GM23338 (cell line): ENCODE measurements around the gene MLH1. TPM values are rescaled to one million over a fixed set of nuclear protein-coding genes. Genes with fewer than 3 reads are reported as not detected.

Source experiments
- ATAC-seq: fragments of 200-7000 bp; cut with Tn5 transposase; 3 replicates; pipeline ENCODE4 v1.9.1; 2020
- DNase-seq: peaks from one replicate; pipeline ENCODE4 v3.0.0-alpha.2; 2015; ENCODE audit warnings: low spot score
- H2AFZ ChIP-seq: fragments of 200-600 bp; sonication (generic); 2 replicates; pipeline ENCODE4 v1.8.0; 2016; ENCODE audit warnings: antibody characterized with exemption, mild to moderate bottlenecking, moderate library complexity
- H3F3A ChIP-seq: fragments of 200-600 bp; sonication (generic); replicated peaks from 2 replicates; pipeline ENCODE4 v1.8.0; 2017; ENCODE audit warnings: antibody characterized with exemption, mixed run types, low read depth
- H3K27ac ChIP-seq: fragments of 200-600 bp; sonication (generic); 2 replicates; pipeline ENCODE4 v1.6.1; 2016; ENCODE audit warnings: low read depth
- H3K27me3 ChIP-seq: fragments of 200-600 bp; sonication (generic); 2 replicates; pipeline ENCODE4 v1.8.0; 2016; ENCODE audit warnings: mild to moderate bottlenecking, mixed run types, moderate library complexity; ENCODE audit not compliant: insufficient read depth
- H3K36me3 ChIP-seq: fragments of 200-600 bp; sonication (generic); 2 replicates; pipeline ENCODE4 v1.8.0; 2016; ENCODE audit warnings: mild to moderate bottlenecking; ENCODE audit not compliant: insufficient read depth
- H3K4me1 ChIP-seq: fragments of 200-600 bp; sonication (generic); 2 replicates; pipeline ENCODE4 v1.8.0; 2016; ENCODE audit warnings: mild to moderate bottlenecking, moderate library complexity; ENCODE audit not compliant: insufficient read depth
- H3K4me2 ChIP-seq: fragments of 200-600 bp; sonication (generic); 2 replicates; pipeline ENCODE4 v1.7.1; 2017; ENCODE audit warnings: mixed run types
- H3K4me3 ChIP-seq: fragments of 200-600 bp; sonication (generic); 2 replicates; pipeline ENCODE4 v1.6.1; 2016; ENCODE audit warnings: mixed run types
- H3K79me2 ChIP-seq: fragments of 200-600 bp; sonication (generic); replicated peaks from 2 replicates; pipeline ENCODE4 v1.8.0; 2017; ENCODE audit warnings: mild to moderate bottlenecking; ENCODE audit not compliant: insufficient read depth
- H3K9me2 ChIP-seq: fragments of 200-600 bp; sonication (generic); 2 replicates; pipeline ENCODE4 v1.8.0; 2017; ENCODE audit not compliant: insufficient read depth
- H4K20me1 ChIP-seq: fragments of 200-600 bp; sonication (generic); replicated peaks from 2 replicates; pipeline ENCODE4 v1.8.0; 2017; ENCODE audit warnings: mild to moderate bottlenecking; ENCODE audit not compliant: insufficient read depth
- H3K27ac Mint-ChIP-seq: 2 replicates; pipeline ENCODE4 v1.8.0; 2020; ENCODE audit warnings: inconsistent platforms, mild to moderate bottlenecking, moderate library complexity, mixed read lengths
- H3K27me3 Mint-ChIP-seq: 3 replicates; pipeline ENCODE4 v1.8.0; 2022; ENCODE audit warnings: low read depth, mild to moderate bottlenecking, moderate library complexity, mixed read lengths, inconsistent platforms; ENCODE audit not compliant: insufficient read depth, poor library complexity
- H3K36me3 Mint-ChIP-seq: 3 replicates; pipeline ENCODE4 v1.8.0; 2021; ENCODE audit warnings: low read depth, mild to moderate bottlenecking, inconsistent platforms, moderate library complexity, mixed read lengths
- H3K4me1 Mint-ChIP-seq: 3 replicates; pipeline ENCODE4 v1.8.0; 2020; ENCODE audit warnings: mild to moderate bottlenecking, inconsistent platforms, mixed read lengths
- H3K4me3 Mint-ChIP-seq: 3 replicates; pipeline ENCODE4 v1.8.0; 2021; ENCODE audit warnings: moderate library complexity, mild to moderate bottlenecking, inconsistent platforms, mixed read lengths
- H3K9me3 Mint-ChIP-seq: 3 replicates; pipeline ENCODE4 v1.8.0; 2020; ENCODE audit warnings: moderate library complexity, mild to moderate bottlenecking, inconsistent platforms, mixed read lengths
- CREB1 ChIP-seq: fragments of 250-450 bp; sonication (Bioruptor Pico); IDR thresholded peaks from 2 replicates; pipeline ENCODE4 v1.5.0; 2020; ENCODE audit warnings: low read depth, mild to moderate bottlenecking, moderate library complexity
- CTCF ChIP-seq, 2 experiments: fragments of 200-600 bp in 1 of 2; sonication (generic) in 1 of 2; conservative IDR thresholded peaks; 2 replicates each; pipeline versions ENCODE4 v1.5.1 to v1.6.1; 2016 to 2017; ENCODE audit warnings: antibody characterized with exemption in 2 of 2, low read depth in 2 of 2, mild to moderate bottlenecking in 2 of 2, moderate library complexity in 1 of 2
- ETS1 ChIP-seq: IDR thresholded peaks from 2 replicates; pipeline ENCODE4 v1.6.1; 2016; ENCODE audit warnings: antibody characterized with exemption
- EZH2 ChIP-seq: fragments of 200-600 bp; sonication (generic); IDR thresholded peaks from one replicate; pipeline ENCODE4 v1.8.0; 2017; ENCODE audit warnings: antibody characterized with exemption, mild to moderate bottlenecking, low read depth; ENCODE audit not compliant: unreplicated experiment
- EZH2phosphoT487 ChIP-seq: fragments of 200-600 bp; sonication (generic); IDR thresholded peaks from one replicate; pipeline ENCODE4 v1.8.1; 2018; ENCODE audit warnings: antibody characterized with exemption; ENCODE audit not compliant: unreplicated experiment
- JUNB ChIP-seq: IDR thresholded peaks from one replicate; pipeline ENCODE4 v1.6.1; 2016; ENCODE audit warnings: antibody characterized with exemption; ENCODE audit not compliant: unreplicated experiment
- NANOG ChIP-seq: IDR thresholded peaks from 2 replicates; pipeline ENCODE4 v1.6.1; 2016; ENCODE audit warnings: antibody characterized with exemption, borderline replicate concordance
- POLR2AphosphoS5 ChIP-seq: IDR thresholded peaks from 2 replicates; pipeline ENCODE4 v1.6.1; 2016; ENCODE audit warnings: antibody characterized with exemption, low read depth
- REST ChIP-seq: IDR thresholded peaks from one replicate; pipeline ENCODE4 v1.6.1; 2018; ENCODE audit warnings: antibody characterized with exemption; ENCODE audit not compliant: unreplicated experiment
- STAT1 ChIP-seq: IDR thresholded peaks from one replicate; pipeline ENCODE4 v1.6.1; 2016; ENCODE audit warnings: antibody characterized with exemption; ENCODE audit not compliant: unreplicated experiment
- ZNF114 ChIP-seq: fragments of 250-450 bp; sonication (Bioruptor Pico); IDR thresholded peaks from 2 replicates; pipeline ENCODE4 v1.5.0; 2020; ENCODE audit warnings: mild to moderate bottlenecking, moderate library complexity
- ZNF331 ChIP-seq: fragments of 250-450 bp; sonication (Bioruptor Pico); IDR thresholded peaks from 2 replicates; pipeline ENCODE4 v1.5.0; 2020; ENCODE audit warnings: low read depth, mild to moderate bottlenecking, moderate library complexity
- ZNF462 ChIP-seq: fragments of 250-450 bp; sonication (Bioruptor Pico); IDR thresholded peaks from 2 replicates; pipeline ENCODE4 v1.5.0; 2020; ENCODE audit warnings: mild to moderate bottlenecking, moderate library complexity
- polyA plus RNA-seq: library from polyadenylated mRNA; unstranded; fragments of >200 nt; fragmentation: Nextera tagmentation; extraction: Ambion mirVana; gene quantifications from 2 replicates; pipeline ENCODE4 v1.2.1, GENCODE V29; 2016
- total RNA-seq: library from RNA; depleted of rRNA; stranded (reverse); fragments of >200 nt; shearing (Covaris generic); gene quantifications from 2 replicates; pipeline ENCODE4 v1.2.3, GENCODE V29; 2014

Gene MLH1
- total and polyA plus RNA-seq, 2 experiments from 2014 or later, result 31.7 to 58.0 TPM

- Mint-ChIP-seq H3K27ac (no peak overlapping the region), H3K4me1 (peaks cover 17% of the 10 kb centered on the region), H3K36me3 (no peaks in the 10 kb centered on the region), H3K9me3 (no peaks in the 10 kb centered on the region; the same call in 1 of the 3 replicates), H3K27me3 (peaks cover 8% of the 10 kb centered on the region), H3K4me3 (no peak overlapping the region)
- Histone ChIP-seq H4K20me1 (no peaks in the 10 kb centered on the region), H3K27ac (no peak overlapping the region), H3K4me2 (no peak overlapping the region), H3K36me3 (no peaks in the 10 kb centered on the region), H3F3A (no peaks in the 10 kb centered on the region), H2AFZ (no peak overlapping the region), H3K27me3 (no peaks in the 10 kb centered on the region), H3K9me2 (no peaks in the 10 kb centered on the region), H3K4me3 (no peak overlapping the region), H3K4me1 (peaks cover 7% of the 10 kb centered on the region), H3K79me2 (no peaks in the 10 kb centered on the region)
- DNase-seq, result no peak
- TF ChIP-seq REST, result no peak
- no peak for TF ChIP-seq NANOG
- TF ChIP-seq JUNB, result no peak
- TF ChIP-seq EZH2phosphoT487, result no peak
- no peak for TF ChIP-seq EZH2
- TF ChIP-seq STAT1, result no peak
- TF ChIP-seq CREB1 (CRISPR knock-in tag), result no peak
- TF ChIP-seq ZNF331 (CRISPR knock-in tag), result no peak
- TF ChIP-seq ZNF462 (CRISPR knock-in tag), result no peak
- TF ChIP-seq ETS1, result no peak
- no peak for TF ChIP-seq ZNF114 (CRISPR knock-in tag)
- TF ChIP-seq POLR2AphosphoS5, result no peak
- no peak for TF ChIP-seq CTCF (conservative IDR thresholded peaks at IDR 0.05; ENCODE audit: low read depth in 2 of 2)
- ATAC-seq, result no peak
These were observed 21.2 kb upstream of the MLH1 start for GRCh38 chr3:36972163-36972562.
